Activated CD8-positive, alpha-beta memory T cell treated with anti-CD3 and anti-CD28 coated beads, Interleukin-2, amount 50 U/mL, for 1 hour (primary cell): Measurements from ENCODE around the gene CLDN34.

Experiments used
- DNase-seq: peaks from one replicate; pipeline ENCODE4 v3.0.0-alpha.2; 2020; ENCODE audit errors: extremely low read depth

Gene CLDN34

GRCh38 chrX:9980401-9980800 is 13.2 kb downstream of the CLDN34 start:
- no peak for DNase-seq

DNA sequence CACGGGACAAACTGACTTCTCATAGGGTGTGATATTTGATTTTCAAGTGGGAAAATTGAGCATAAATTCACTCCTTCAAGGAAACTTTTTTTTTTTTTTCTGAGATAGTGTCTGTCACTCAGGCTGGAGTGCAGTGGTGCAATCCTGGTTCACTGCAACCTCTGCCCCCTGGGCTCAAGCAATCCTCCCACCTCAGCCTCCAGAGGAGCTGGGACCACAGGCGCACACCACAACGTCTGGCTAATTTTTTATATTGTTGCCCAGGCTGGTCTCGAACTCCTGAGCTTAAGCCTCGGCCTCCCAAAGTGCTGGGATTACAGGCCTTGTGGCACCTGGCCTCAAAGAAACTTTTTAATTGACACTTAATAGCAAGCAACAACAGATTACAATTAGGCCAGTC is 13.8 kb downstream of the CLDN34 start:
- no peak for DNase-seq

- DNase-seq: no peak
These were observed 16.3 kb downstream of the CLDN34 start for GRCh38 chrX:9983441-9983840.

GRCh38 chrX:9983846-9984245 is 16.7 kb downstream of the CLDN34 start:
- no peak for DNase-seq

DNA sequence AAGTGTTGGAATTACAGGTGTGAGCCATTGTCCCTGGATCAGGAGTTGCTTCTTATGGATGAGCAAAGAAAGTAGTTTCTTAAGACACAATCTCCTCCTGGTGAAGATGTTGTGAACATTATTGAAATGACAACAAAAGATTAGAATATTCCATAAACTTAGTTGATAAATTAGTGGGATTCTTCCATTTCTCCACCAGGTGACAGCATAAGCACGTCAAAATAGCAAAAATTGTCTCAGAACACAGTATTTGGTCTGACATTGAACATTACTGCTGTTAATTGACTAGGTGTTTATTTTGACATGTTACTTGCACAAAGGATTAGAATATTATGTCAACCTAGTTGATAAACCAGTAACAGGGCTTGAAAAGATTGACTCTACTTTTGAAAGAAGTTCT is 21.6 kb downstream of the CLDN34 start:
- no peak for DNase-seq

DNA sequence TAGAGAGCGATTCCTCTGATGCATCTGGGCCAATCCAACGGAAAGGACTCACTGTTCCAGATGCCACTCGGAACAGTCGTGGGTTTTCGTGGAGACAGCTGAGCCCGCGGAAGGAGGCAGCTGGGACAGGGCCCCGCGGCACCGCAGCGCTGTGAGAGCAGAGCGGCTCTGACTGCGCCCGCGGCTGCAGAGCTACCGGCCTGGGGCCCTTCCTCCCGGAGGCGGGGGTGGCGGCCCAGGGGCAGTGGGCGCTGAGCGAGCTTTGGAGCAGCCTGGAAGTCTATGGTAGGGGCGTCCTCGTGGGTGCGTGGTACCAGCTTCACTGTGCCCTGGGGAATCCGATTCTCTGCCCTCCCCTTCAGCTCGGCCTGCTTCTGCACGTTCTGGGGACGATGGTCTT is 24.9 kb downstream of the CLDN34 start:
- no peak for DNase-seq

DNA sequence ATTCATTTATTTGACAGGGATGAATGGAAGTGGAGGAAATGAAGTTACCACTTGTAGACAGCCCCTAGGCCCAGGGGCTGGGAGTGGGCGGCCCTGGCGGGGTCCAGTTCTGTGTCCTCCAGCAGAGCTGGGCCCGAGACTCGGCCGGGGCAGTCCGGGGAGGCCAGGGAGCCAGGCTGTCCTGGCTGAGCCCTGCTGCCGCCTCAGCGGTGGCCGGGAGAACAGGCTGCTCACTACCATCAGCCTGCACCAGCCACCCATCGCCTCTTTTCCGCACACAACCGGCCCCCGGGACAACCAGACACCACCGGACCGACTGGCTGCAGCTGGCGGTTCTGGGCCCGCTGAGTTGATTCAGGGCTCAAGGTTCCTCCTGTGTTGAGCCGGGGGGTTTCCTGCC is 25.6 kb downstream of the CLDN34 start:
- no peak for DNase-seq

GRCh38 chrX:9995855-9996339 is 28.7 kb downstream of the CLDN34 start:
- peak; percentile 62 for DNase-seq

- DNase-seq: no peak
These were observed 29.9 kb downstream of the CLDN34 start for GRCh38 chrX:9997041-9997440.

DNA sequence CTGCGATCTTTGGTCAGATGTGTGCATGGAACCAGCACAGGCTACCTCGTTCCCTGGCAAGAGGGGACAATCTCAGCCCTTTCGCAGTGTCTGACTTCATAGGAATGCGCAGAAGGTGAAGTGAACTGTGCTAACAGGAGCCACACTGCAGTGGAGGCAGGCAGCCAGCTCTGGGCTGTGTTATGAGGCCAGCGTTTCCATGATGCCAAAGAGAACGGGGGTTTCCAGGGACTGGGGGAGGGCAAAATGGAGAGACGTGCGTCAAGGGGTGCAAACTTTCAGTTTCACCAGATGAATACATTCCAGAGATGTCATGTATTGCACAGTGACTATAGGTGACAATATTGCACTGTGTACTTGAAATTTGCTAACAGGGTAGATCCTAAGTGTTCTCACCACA is 30.4 kb downstream of the CLDN34 start:
- no peak for DNase-seq

- DNase-seq: no peak
These were observed 34.3 kb downstream of the CLDN34 start for GRCh38 chrX:10001496-10001895.

DNA sequence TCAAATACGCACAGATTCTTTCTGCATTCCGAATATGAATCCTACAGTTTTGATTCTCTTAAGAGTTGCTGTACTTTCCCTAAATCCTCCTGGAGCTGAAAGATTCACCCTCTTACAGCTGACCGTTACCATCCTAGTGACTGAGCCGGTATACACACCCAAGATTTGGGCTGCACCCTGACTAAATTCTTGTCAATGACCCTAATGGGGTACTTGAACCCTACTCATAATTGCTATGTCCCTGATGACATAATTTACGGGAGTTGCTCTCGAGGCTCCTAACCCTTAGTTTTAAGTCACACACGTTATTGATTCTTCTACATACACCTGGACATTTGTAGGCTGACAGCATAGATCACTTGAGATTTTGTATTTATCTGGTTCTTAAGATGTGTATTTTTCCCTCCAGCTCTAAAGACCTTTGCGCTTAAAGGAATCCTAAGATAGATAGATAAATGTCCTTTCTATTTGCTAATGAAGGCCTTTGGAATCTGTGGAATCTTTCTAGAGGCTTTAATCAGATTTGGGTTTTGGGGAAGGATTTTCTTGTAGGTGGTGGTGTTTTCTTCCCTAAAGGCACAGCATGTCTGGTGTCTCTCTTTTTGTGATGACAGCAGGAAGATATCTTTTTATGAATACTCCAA is 37.8 kb downstream of the CLDN34 start:
- DNase-seq: no peak

- no peak for DNase-seq
These were observed 38.9 kb downstream of the CLDN34 start for GRCh38 chrX:10006086-10006485.

DNA sequence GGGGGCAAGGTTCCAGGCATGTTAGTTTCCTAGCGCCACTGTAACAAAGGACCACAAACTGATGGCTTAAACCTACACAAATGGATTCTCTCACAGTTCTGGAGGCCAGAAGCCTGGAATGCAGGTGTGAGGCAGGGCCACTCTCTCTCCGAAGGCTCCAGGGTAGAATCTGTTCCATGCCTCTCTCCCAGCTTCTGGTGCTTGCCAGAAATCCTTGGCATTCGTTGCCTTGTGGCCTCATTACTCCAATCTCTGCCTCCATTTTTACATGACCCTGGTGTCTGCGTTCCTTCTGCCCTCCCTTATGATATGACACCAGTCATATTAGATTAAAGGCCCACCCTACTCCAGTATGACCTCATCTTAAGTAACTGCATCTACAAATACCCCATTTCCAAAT is 39.6 kb downstream of the CLDN34 start:
- DNase-seq: no peak

DNA sequence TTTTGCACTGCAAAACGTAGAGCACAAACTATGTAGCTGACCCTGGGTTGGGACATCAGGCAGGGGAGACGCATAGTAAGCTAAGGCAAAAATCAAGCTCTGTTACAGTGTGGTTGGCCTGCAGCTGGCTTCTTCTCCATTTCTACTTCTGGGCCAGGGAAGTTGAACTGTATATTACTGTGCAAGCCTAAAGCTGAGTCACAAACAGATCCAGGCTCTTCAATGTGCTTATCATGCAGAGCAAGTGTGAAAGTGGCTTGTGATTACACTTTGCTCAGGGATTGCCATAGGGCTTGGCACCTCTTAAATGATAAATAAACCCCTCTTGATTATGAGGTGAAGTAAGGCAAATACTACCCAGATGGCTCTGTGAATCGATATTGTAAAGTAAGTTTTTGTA is 40.5 kb downstream of the CLDN34 start:
- no peak for DNase-seq

GRCh38 chrX:10008483-10009056 is 41.4 kb downstream of the CLDN34 start:
- no peak for DNase-seq

DNA sequence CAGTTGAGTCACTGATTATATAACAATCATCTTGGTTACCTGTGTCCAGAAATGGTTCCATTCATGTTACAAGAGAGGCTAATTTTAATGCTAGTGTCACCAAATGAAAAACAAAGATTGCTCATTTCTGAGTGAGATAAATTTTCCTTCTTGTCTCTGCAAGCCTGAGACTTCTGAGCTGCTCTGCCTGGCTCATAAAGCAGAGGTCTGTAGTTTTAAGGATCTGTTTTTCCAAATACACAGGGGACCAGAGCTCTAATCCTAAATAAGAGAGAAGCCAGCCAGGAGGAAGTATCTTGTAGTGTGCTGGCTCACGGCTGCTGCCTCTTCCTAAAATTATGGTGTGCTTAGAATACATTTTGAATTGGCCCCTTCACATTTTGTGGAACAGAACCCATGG is 42.6 kb downstream of the CLDN34 start:
- no peak for DNase-seq

DNA sequence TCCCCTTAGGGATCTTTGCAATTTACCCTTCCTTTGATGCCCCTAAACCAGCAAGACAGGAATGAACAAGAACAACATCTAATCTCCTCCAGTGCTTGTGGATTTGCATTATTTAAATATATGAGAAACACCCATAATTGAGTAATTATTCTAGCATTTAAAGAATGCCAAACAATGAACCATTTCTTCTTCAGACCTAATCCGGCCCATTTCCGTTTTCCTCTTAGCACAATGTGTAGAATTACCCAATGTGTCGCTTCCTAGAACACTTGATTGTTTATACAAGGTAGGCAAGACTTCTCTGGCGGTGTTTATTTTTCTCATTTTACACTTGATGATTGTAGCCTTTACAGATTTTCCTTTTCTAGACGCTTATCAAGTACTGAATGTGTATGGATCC is 43.5 kb downstream of the CLDN34 start:
- DNase-seq: no peak

DNA sequence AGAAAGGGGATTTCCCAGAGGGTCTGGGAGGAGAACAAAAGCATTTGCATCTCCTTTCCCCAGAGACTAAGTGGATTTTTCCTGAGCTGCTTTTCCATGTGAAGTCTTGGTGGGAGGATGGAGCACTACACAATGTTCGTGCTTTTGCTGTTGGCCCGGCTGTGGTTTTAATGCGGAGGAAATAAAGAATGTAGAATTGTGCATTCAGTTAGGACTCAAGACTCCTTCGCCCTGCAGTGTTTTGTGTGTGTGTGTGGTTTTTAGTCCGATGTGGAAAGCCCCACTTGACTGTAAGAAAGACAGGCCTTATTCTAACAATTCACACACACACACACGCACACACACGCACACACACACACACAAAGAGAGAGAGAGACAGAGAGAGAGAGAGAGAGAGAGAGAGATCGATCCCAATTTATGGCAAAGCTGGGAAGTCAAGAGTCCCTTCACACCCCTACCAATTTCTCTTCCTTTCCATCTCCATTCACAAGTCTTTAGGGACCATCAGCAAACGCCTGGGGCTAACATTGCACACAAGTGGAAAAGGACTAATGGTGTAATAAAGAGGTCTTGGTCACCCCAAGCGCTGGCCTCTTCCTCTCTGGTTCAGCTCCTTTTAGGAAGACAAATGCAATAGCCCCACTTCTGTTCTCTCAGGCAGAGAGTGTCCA is 44.2 kb downstream of the CLDN34 start:
- DNase-seq: no peak

DNA sequence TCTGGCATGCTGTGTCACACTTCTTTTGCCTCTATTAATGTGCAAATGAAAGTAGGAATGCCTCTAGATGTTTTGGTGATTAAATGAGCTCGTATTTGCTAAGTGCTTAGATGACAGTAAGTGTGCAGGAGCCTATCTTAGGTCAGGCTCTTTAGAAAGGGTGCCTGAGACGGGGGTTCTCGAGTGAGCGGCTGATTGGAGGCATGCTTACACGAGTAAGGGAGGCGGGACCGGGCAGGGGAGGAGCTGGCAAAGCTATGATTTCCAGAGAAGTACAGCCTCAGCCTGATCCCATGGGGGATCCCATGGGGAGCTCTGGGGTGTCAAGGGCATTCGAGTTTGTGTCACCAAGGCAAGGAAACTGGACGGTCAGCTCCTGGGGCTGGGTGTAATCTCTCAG is 44.8 kb downstream of the CLDN34 start:
- DNase-seq: no peak

DNA sequence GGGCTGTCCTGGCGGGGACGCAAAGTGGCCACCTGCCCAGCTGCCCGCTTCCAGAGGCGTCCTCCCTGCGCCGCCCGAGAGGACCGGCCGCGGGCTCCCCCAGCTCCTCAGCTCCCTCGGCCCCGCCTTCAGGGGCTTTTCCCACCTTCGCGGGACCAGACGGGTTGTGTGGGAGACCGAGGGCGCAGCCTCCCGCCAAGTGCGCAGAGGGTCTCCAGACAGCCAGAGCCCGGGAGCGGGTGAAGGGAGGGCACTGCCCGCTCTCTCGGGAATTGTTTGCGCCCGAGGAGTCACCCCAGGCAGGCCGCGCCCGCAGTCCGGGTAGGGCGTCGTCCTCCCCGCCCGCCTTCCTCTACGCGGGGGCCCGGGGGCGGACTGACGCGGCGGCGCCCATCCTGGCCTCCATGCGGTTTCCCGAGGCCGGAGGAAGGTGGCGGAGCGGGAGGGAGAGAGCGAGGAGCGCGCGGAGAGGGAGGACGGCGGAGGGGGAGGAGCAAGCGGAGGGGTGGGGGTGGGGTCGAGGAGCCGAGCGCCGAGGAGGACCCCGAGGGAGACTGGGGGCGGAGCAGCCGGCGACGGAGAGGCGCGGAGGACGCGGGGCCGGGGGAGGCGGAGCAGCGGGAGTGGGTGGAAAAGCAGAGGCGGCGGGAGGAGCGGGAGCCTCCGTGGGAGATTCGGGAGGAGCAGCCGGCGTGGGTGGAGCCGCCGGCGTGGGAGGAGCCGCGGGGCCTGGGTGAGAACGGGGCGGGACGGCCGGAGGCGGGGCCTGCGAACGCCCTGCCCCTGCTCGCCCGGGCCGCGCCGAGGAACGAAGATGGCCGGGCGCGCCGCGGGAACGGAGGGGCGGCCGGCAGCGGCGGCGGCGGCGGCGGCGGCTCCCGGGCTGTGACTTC is 47.5 kb downstream of the CLDN34 start:
- peak; percentile 22 for DNase-seq

GRCh38 chrX:10015355-10015722 is 48.2 kb downstream of the CLDN34 start:
- no peak for DNase-seq
